ENCODE measurements around the gene MIB2.

MIB2 gene

DNA sequence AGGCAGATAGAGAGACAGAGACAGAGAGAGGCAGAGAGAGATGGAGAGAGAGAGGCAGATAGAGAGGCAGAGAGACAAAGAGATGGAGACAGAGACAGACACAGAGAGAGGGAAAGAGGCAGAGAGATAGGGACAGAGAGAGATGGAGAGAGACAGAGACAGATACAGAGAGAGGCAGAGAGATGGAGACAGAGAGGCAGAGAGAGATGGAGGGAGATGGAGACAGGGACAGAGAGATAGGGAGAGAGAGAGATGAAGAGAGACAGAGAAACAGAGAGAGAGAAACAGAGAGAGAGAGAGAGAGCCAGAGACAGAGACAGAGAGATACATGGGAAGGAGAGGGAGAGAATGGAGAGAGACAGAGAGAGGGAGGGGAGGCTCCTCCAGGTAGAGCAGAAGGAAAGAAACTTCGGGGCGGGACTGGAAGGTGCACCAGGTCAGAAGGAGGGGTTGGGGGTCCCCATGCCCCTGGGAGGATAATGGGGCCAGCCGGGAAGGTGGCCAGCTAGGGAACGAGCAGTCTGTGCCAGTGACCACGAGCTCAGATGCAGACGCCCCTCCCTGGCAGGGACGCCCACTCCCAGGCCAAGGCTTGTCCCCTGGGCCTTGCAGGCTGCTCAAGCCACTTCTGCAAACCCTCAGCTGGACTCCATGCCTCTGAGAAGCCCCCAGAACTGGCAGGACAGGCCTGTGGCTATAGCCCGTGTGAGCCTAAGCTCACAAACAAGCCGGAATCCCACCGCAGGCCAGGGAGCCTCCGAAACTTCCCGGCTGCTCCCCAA, 18.6 kb upstream of the MIB2 start:
- H3K9ac ChIP-seq (ENCODE audit: insufficient read length), result no peak overlapping the region
- no peak for DNase-seq (ENCODE audit: low read depth, low spot score)
- no peak overlapping the region for H3K27ac ChIP-seq
- H3K9me3 ChIP-seq (ENCODE audit: low read depth, low read length), result no peaks in the 10 kb centered on the region
- H3K36me3 ChIP-seq (ENCODE audit: insufficient read depth, low read length), result no peaks in the 10 kb centered on the region
- no peak overlapping the region for H3K4me3 ChIP-seq
- TF ChIP-seq EZH2 (IDR thresholded peaks at IDR 0.05) (no peak), FOXP2 (optimal IDR thresholded peaks at IDR 0.05; ENCODE audit: control extremely low read depth, extremely low read length, insufficient read depth) (no peak), POLR2AphosphoS5 (IDR thresholded peaks at IDR 0.05; ENCODE audit: borderline replicate concordance, low read depth, low read length) (no peak)

DNA sequence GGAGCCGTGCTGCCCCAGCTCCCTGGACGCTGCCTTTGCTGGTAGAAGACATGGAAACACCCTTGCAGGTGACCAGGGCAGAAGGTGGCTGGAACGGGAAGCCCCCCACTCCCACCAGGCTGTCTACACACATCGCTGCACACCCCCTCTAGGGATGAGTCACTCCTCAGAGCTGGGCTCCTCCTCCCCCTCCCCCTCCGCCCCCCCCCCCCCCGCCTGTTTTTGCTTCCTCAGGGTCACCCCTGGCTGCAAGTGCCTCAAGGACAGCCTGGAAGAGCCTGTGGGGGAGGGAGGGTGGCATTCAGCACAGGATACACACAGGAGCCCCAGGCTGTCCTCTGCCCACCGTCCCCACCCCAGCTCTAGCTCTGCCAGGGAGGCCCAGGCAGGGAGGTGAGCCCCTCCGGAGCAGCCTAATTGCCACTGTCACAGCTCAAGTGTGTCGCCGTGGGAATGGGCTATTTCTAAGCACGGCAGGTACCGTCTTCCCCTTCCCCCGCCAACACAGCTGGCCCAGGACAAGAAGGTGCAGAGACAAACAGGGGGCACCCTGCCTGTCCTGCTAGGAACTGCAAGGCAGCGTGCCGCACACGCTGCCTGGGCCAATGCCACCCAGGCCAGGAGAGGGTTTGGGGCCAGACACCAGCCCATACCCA, 17.9 kb upstream of the MIB2 start:
- H3K36me3 ChIP-seq (ENCODE audit: insufficient read depth, low read length), result no peaks in the 10 kb centered on the region
- TF ChIP-seq POLR2AphosphoS5 (IDR thresholded peaks at IDR 0.05; ENCODE audit: borderline replicate concordance, low read depth, low read length), result no peak
- no peak for TF ChIP-seq FOXP2 (optimal IDR thresholded peaks at IDR 0.05; ENCODE audit: control extremely low read depth, extremely low read length, insufficient read depth)
- TF ChIP-seq EZH2 (IDR thresholded peaks at IDR 0.05), result no peak
- no peak overlapping the region for H3K4me3 ChIP-seq
- no peak for DNase-seq (ENCODE audit: low read depth, low spot score)
- no peak overlapping the region for H3K27ac ChIP-seq
- H3K9ac ChIP-seq (ENCODE audit: insufficient read length), result no peak overlapping the region
- H3K9me3 ChIP-seq (ENCODE audit: low read depth, low read length), result no peaks in the 10 kb centered on the region

DNA sequence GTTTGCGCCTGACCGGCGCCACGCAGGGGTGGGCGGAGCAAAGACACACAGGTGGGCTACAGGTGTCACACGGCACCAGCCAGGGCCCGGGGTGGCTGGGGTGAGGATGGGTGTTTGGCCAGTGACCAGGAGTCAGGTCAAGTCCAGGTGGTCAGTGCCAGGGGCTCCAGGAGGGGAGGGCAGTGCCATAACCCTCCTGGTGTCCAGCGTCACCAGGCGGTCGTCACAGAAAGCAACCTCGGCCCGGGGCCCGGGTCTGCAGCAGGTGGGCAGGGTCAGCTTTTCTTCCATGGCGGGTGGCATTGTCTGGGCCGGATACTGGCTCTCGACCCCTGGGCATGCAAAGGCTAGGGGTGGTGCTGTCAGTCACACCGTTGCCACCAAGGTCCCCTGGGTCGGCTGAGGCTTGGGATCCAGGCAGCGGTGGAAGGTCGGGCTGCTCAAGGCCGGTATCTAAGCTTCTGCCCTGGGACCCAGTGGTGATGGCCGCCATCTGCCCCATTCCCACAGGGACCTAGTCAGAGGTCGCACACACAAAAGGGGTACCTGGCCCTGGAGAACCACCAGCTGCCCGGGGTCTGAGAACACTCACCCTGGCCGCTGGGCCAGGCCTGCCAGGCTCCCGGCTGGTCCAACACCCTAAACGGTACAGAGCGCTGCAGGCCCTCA, 17.1 kb upstream of the MIB2 start:
- TF ChIP-seq POLR2AphosphoS5 (IDR thresholded peaks at IDR 0.05; ENCODE audit: borderline replicate concordance, low read depth, low read length) (no peak), FOXP2 (optimal IDR thresholded peaks at IDR 0.05; ENCODE audit: control extremely low read depth, extremely low read length, insufficient read depth) (no peak), EZH2 (IDR thresholded peaks at IDR 0.05) (no peak)
- Histone ChIP-seq H3K9me3 (ENCODE audit: low read depth, low read length) (no peaks in the 10 kb centered on the region), H3K9ac (ENCODE audit: insufficient read length) (no peak overlapping the region), H3K36me3 (ENCODE audit: insufficient read depth, low read length) (no peaks in the 10 kb centered on the region), H3K4me3 (no peak overlapping the region), H3K27ac (no peak overlapping the region)
- no peak for DNase-seq (ENCODE audit: low read depth, low spot score)

DNA sequence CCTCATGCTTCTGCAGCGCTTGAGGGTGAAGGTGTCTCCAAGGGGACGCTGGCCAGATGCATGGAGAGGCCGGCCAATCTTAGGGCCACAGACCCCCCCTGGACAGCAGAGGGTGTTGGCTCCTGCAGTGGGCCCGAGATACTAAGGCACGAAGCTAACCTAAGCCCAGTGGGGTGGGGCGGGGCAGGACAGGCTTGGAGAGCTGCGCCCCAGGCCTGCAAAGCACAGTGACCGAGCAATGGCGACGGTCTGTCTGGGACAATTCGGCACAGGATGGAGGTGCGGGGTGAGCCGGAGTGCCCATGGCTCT, 16.6 kb upstream of the MIB2 start:
- Histone ChIP-seq H3K4me3 (no peak overlapping the region), H3K9me3 (ENCODE audit: low read depth, low read length) (no peaks in the 10 kb centered on the region), H3K27ac (no peak overlapping the region), H3K9ac (ENCODE audit: insufficient read length) (no peak overlapping the region), H3K36me3 (ENCODE audit: insufficient read depth, low read length) (no peaks in the 10 kb centered on the region)
- no peak for TF ChIP-seq FOXP2 (optimal IDR thresholded peaks at IDR 0.05; ENCODE audit: control extremely low read depth, extremely low read length, insufficient read depth)
- no peak for TF ChIP-seq POLR2AphosphoS5 (IDR thresholded peaks at IDR 0.05; ENCODE audit: borderline replicate concordance, low read depth, low read length)
- DNase-seq (ENCODE audit: low read depth, low spot score), result no peak

DNA sequence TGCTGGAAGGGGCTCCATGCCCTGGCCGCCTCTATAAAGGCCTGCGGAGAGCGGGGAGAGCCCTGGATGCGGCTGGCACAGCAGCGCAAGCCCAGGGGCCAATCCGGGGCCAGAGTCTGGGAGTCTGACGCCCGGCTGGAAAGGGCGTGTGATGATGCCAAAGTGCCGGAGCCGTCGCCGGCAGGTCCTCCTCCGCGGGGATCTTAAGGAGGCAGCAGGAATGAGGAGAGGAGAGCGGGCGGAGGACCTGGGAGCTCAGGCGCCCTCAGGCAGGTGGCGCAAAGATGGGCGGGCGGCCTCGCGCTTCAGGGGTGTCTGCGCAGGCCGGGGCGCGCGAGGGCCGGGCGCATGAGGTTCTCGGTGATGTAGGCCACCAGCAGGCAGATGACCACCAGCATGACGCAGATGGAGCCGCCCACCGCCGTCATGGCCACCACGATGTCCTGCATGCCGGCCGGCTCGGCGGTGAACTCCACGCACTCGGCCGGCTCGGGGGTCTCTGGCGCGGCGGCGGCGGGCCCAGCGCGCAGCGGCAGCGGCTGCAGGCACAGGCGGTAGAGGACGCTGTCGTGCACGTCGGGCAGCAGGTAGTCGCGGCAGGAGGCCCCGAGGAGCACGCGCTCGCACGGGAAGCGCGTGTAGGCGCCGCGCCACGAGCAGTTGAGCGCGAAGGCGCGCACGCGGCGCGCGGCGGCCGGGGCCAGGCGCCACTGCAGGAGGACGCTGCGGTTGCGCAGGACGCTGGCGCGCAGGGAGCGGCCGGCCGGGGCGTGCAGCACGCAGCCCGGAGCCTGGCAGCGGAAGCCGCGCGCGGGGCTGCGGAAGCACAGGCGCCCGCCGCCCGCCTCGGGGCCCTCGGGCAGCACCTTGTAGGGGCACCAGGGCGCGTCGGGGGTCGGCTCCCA, 16.0 kb upstream of the MIB2 start:
- Histone ChIP-seq H3K4me3 (peak overlapping the region; percentile 62), H3K27ac (no peak overlapping the region)
- DNase-seq (ENCODE audit: low read depth, low spot score), result no peak

DNA sequence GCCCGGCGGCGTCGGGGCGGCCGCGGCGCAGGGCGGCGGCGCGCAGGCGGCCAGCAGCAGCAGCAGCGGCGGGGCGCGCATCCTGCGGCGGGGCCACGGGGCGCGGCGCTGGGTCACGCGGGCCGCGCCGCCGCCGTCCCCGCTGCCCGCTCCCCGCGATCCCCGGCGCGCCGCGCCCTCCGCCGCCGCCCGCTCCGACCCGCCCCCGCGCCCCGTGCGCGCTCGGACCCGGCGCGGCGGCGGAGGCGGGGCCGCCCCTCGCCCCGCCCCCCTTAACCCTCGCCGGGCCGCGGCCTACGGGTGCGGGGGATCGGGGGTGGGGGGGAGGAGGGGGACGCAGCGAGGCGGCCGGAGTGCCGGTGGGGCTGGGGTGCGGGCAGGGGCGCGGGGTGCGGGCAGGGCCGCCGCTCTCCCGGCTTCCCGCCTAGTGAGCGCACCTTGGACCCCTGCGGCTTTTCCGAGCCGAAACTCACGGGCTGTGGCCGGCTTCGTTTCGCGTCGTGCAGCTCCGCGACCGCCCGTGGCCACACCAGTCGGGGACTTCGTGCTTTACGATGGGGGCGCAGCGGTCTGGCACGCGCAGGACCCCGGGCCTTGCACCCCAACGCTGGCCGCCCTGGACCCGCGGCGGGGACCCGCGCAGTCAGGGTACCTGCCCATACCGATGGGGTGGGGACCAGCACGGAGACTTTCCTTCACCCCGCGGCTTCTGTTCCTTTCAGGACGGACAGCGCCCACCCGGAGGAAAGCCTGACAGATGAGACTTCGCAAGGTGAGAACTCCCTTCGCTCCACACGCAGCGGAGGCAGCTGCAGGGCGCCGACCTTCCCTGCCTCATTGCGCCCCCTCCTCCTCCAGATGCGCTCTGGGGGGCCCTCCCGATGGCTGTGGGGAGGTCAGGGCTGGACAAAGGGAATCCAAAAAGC, 15.1 kb upstream of the MIB2 start, which contains the start of gene FNDC10:
FNDC10 (minus strand) TSS at position 201 of the 926 bp plus-strand sequence; CDS start at position 81, 120 bp downstream.
- H3K36me3 ChIP-seq (ENCODE audit: insufficient read depth, low read length), result no peaks in the 10 kb centered on the region
- no peak for TF ChIP-seq EZH2 (IDR thresholded peaks at IDR 0.05)
- TF ChIP-seq POLR2AphosphoS5 (IDR thresholded peaks at IDR 0.05; ENCODE audit: borderline replicate concordance, low read depth, low read length), result no peak
- TF ChIP-seq FOXP2 (optimal IDR thresholded peaks at IDR 0.05; ENCODE audit: control extremely low read depth, extremely low read length, insufficient read depth), result no peak
- no peak for DNase-seq (ENCODE audit: low read depth, low spot score)
- no peaks in the 10 kb centered on the region for H3K9me3 ChIP-seq (ENCODE audit: low read depth, low read length)
- H3K27ac ChIP-seq, result no peak within 1 kb of the TSS
- no peak within 1 kb of the TSS for H3K9ac ChIP-seq (ENCODE audit: insufficient read length)
- H3K4me3 ChIP-seq, result peak within 1 kb of the TSS; percentile 65

More for the DNA sequence above, 16.0 kb upstream of the MIB2 start:
- no peak for TF ChIP-seq FOXP2 (optimal IDR thresholded peaks at IDR 0.05; ENCODE audit: control extremely low read depth, extremely low read length, insufficient read depth)
- TF ChIP-seq EZH2 (IDR thresholded peaks at IDR 0.05), result no peak
- TF ChIP-seq POLR2AphosphoS5 (IDR thresholded peaks at IDR 0.05; ENCODE audit: borderline replicate concordance, low read depth, low read length), result no peak
- H3K9me3 ChIP-seq (ENCODE audit: low read depth, low read length), result no peaks in the 10 kb centered on the region
- no peaks in the 10 kb centered on the region for H3K36me3 ChIP-seq (ENCODE audit: insufficient read depth, low read length)
- no peak overlapping the region for H3K9ac ChIP-seq (ENCODE audit: insufficient read length)
